Osteoblast (primary cell): ENCODE results near the gene HHLA2. TPM values are rescaled to one million over a fixed set of nuclear protein-coding genes. Genes with fewer than 3 reads are reported as not detected.

Source experiments
- DNase-seq: peaks from one replicate; pipeline ENCODE4 v3.0.0; 2011; ENCODE audit warnings: low spot score, mixed read lengths; ENCODE audit not compliant: insufficient read length; ENCODE audit errors: missing footprints
- H2AFZ ChIP-seq: 2 replicates; pipeline ENCODE4 v1.6.0; 2011; ENCODE audit warnings: mild to moderate bottlenecking, low read length
- H3K27ac ChIP-seq: 2 replicates; pipeline ENCODE4 v1.5.1; 2011; ENCODE audit warnings: mild to moderate bottlenecking, low read depth, low read length, moderate library complexity
- H3K27me3 ChIP-seq: 2 replicates; pipeline ENCODE4 v1.6.0; 2012; ENCODE audit warnings: mild to moderate bottlenecking, control low read depth, inconsistent platforms, low read length, moderate library complexity; ENCODE audit not compliant: insufficient read depth
- H3K36me3 ChIP-seq: 2 replicates; pipeline ENCODE4 v1.5.1; 2011; ENCODE audit warnings: mild to moderate bottlenecking, low read length, control low read depth, moderate library complexity; ENCODE audit not compliant: insufficient read depth
- H3K4me1 ChIP-seq: 2 replicates; pipeline ENCODE4 v1.5.1; 2011; ENCODE audit warnings: mild to moderate bottlenecking, low read length, control low read depth, moderate library complexity; ENCODE audit not compliant: insufficient read depth
- H3K4me2 ChIP-seq: 2 replicates; pipeline ENCODE4 v1.6.0; 2011; ENCODE audit warnings: mild to moderate bottlenecking, low read length; ENCODE audit not compliant: insufficient read depth
- H3K4me3 ChIP-seq: fragments of 200-600 bp; sonication (generic); 3 replicates; pipeline ENCODE4 v1.5.1; 2012; ENCODE audit warnings: mild to moderate bottlenecking, low read length, inconsistent platforms; ENCODE audit not compliant: insufficient read depth
- H3K79me2 ChIP-seq: 2 replicates; pipeline ENCODE4 v1.6.0; 2012; ENCODE audit warnings: mild to moderate bottlenecking, low read length, control low read depth, inconsistent platforms; ENCODE audit not compliant: insufficient read depth
- H3K9me3 ChIP-seq: 2 replicates; pipeline ENCODE4 v1.5.1; 2011; ENCODE audit warnings: low read depth, low read length, control low read depth
- H4K20me1 ChIP-seq: 2 replicates; pipeline ENCODE4 v1.6.0; 2012; ENCODE audit warnings: mild to moderate bottlenecking, low read length, control low read depth; ENCODE audit not compliant: insufficient read depth
- total RNA-seq: library from RNA; depleted of rRNA; stranded (reverse); fragments of >200 nt; gene quantifications from 2 replicates; pipeline ENCODE4 v1.2.3, GENCODE V29; 2012
- TF ChIP-seq, protein P1 (sequence below): IDR thresholded peaks from 2 replicates; pipeline ENCODE4 v1.5.1; 2011; ENCODE audit warnings: mild to moderate bottlenecking, low read depth, low read length, moderate library complexity; ENCODE audit errors: extremely low read depth

The HHLA2 gene
- total RNA-seq, 1 donor = not detected

- H3K9me3 ChIP-seq = no peaks in the 10 kb centered on the region
- no peak for DNase-seq
These were observed 27.8 kb downstream of the HHLA2 start for GRCh38 chr3:108324177-108324576.

DNA sequence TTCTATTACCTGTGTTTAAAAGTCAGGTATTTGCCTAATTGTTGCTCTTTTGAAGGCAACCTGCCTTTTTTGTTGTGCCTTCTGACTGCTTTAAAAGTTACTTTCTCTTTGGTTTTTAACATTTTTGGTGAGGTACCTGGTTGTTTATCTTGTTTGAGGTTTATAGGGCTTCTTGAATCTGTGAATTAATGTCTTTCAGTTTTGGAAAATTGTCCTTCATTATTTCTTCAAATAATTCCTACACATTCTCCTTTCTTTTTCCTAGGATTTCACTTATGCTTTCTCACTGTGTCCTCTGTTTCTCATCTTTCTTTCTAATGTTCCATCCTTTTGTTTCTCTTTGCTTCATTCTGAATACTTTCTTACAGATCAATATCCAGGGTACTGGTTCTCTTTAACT is 30.8 kb downstream of the HHLA2 start:
- no peak for DNase-seq

More at GRCh38 chr3:108324177-108324576, 27.8 kb downstream of the HHLA2 start:
- H3K79me2 ChIP-seq = no peaks in the 10 kb centered on the region
- no peaks in the 10 kb centered on the region for H3K36me3 ChIP-seq
- no peaks in the 10 kb centered on the region for H4K20me1 ChIP-seq
- H3K4me2 ChIP-seq = no peak overlapping the region
- no peak overlapping the region for H3K4me3 ChIP-seq
- H3K4me1 ChIP-seq = no peaks in the 10 kb centered on the region
- H3K27ac ChIP-seq = no peak overlapping the region
- H3K27me3 ChIP-seq = peaks cover 8% of the 10 kb centered on the region
- TF ChIP-seq, protein P1, sequence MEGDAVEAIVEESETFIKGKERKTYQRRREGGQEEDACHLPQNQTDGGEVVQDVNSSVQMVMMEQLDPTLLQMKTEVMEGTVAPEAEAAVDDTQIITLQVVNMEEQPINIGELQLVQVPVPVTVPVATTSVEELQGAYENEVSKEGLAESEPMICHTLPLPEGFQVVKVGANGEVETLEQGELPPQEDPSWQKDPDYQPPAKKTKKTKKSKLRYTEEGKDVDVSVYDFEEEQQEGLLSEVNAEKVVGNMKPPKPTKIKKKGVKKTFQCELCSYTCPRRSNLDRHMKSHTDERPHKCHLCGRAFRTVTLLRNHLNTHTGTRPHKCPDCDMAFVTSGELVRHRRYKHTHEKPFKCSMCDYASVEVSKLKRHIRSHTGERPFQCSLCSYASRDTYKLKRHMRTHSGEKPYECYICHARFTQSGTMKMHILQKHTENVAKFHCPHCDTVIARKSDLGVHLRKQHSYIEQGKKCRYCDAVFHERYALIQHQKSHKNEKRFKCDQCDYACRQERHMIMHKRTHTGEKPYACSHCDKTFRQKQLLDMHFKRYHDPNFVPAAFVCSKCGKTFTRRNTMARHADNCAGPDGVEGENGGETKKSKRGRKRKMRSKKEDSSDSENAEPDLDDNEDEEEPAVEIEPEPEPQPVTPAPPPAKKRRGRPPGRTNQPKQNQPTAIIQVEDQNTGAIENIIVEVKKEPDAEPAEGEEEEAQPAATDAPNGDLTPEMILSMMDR = no peak
- H2AFZ ChIP-seq = no peak overlapping the region

DNA sequence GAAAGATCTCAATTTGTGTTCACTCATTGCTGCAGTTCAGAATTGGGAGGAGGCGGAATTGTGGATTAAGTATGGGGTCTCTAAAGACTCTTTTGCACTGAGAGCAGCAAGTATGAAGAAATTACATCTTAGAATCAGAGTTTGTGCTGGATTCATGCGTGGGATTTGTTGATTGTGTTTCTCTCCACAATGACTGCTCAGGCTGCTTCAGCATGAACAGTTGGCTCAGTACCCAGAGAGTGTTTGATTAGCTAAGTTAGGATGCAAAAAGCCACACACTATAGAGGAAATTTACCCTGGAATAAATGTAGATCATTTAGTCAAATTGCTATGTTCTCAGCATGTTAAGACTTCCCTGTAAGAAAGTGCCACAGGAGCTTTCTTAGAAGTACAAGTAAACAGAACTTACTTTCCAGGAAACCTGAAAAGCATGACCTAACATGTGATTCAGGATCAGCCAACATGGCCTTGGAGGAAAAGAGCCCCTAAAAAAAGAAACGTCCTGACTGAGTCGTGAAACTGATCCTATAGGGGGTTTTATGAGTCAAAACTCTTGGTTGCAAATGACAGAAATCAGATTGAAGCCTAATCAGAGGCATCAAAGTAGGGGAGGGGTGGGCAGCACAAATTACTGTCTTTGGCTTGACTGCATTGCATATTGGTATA is 32.6 kb downstream of the HHLA2 start:
- H3K79me2 ChIP-seq = no peaks in the 10 kb centered on the region
- TF ChIP-seq, protein P1 = no peak
- no peak overlapping the region for H3K4me3 ChIP-seq
- H3K9me3 ChIP-seq = no peaks in the 10 kb centered on the region
- no peaks in the 10 kb centered on the region for H3K4me1 ChIP-seq
- H4K20me1 ChIP-seq = no peaks in the 10 kb centered on the region
- H3K36me3 ChIP-seq = no peaks in the 10 kb centered on the region
- peaks cover 15% of the 10 kb centered on the region for H3K27me3 ChIP-seq
- no peak overlapping the region for H3K4me2 ChIP-seq
- DNase-seq = no peak
- H3K27ac ChIP-seq = no peak overlapping the region
- no peak overlapping the region for H2AFZ ChIP-seq

More for the DNA sequence above, 30.8 kb downstream of the HHLA2 start:
- H3K4me1 ChIP-seq = no peaks in the 10 kb centered on the region
- no peak overlapping the region for H3K4me3 ChIP-seq
- H3K9me3 ChIP-seq = no peaks in the 10 kb centered on the region
- no peak overlapping the region for H3K27ac ChIP-seq
- H3K4me2 ChIP-seq = no peak overlapping the region
- H2AFZ ChIP-seq = no peak overlapping the region
- H3K27me3 ChIP-seq = peaks cover 11% of the 10 kb centered on the region
- no peaks in the 10 kb centered on the region for H3K36me3 ChIP-seq
- no peaks in the 10 kb centered on the region for H3K79me2 ChIP-seq
- TF ChIP-seq, protein P1 = no peak
- no peaks in the 10 kb centered on the region for H4K20me1 ChIP-seq

DNA sequence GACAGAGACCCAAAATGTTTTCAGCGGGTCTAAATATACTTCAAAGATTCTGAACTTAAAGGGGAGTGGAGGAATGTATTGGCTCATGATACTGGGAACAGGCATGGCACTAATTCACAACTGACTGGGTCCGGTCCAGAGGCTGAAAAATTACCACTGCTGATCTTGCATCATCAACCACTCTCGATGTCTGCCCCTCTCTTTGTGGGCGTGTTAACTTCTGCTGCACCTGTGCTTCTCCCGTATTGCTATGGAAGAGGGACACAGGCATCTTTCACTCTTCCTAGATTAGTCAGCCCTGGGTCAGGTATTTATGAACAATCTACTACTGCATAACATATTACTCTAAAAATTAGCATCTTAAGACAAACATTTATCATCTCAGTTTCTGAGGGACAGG is 33.2 kb downstream of the HHLA2 start:
- no peak overlapping the region for H3K4me2 ChIP-seq

More for the DNA sequence above, 33.2 kb downstream of the HHLA2 start:
- Histone ChIP-seq H3K4me3 (no peak overlapping the region), H3K36me3 (no peaks in the 10 kb centered on the region), H2AFZ (no peak overlapping the region), H4K20me1 (no peaks in the 10 kb centered on the region), H3K27me3 (peaks cover 11% of the 10 kb centered on the region), H3K9me3 (no peaks in the 10 kb centered on the region), H3K27ac (no peak overlapping the region), H3K79me2 (no peaks in the 10 kb centered on the region), H3K4me1 (no peaks in the 10 kb centered on the region)
- TF ChIP-seq, protein P1 = no peak
- no peak for DNase-seq
